ENCODE results near the gene KSR1.
"Not testable (repeated sequence)": the region's sequence is repeated elsewhere in the genome, so short reads cannot be mapped to it uniquely, and the experiment has no call there.

The KSR1 gene

DNA sequence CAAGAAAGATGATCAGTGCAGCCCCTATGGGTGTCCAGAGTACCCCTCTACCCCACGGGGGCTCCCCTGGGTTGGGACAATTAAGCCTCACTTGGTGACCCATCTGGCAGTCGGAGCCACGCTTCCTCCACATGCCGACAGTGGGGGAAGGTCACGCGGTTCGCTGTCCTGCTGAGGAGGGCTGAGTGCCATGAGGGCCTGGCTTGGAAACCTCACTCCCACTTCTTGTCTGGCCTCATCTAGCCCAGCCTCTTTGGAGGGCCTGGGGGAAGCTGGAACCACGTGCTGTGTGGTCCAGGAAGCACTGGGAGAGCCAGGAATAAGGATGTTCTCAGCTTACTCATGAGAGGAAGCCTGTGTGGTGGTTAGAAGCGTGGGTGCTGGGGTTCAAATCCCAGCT is 176.5 kb downstream of the KSR1 start:
- DNase-seq, ATAC-seq, H3K27me3 Mint-ChIP-seq, H3K4me3 Mint-ChIP-seq, H3K9me3 Mint-ChIP-seq: not testable (repeated sequence)
- H3K4me1 Mint-ChIP-seq = peaks cover 58% of the 10 kb centered on the region
- peak overlapping the region in 1 of 2 donors; percentile 63 for H3K27ac Mint-ChIP-seq

DNA sequence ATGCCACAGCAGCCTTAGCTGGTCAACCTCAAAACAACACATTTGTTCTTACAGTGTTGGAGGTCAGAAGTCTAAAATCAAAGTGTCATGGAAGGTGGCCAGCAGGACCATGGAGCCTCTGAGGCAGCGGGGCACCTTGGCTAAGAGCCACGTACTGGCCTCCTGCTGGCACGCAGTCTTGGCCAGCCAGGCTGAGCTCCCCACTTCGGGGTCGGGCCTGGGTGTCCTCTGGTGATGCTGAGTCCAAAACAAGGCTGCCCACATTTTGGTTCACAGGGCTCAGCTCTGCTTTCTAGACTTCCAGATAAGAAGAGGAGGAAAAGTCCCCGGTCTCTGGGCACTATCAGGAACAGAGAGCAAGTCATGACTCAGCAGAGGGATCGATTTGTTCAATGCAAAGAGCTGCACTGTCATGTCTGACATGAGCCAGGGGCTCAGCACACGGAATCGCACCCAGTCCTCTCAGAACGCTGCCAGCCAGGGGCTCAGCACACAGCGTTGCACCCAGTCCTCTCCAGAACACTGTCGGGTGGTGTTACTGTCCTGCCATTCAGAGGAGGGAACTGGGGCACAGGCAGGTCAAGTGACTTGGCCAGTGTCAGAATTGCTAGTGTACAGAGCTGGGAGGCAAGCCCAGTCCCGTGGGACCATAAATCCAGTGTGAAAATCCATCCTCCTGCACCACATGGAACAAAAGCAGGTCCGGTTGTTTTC is 177.2 kb downstream of the KSR1 start:
- ATAC-seq = no peak
- Mint-ChIP-seq H3K27ac (peak overlapping the region in 1 of 2 donors; percentile 63), H3K4me3 (no peak overlapping the region), H3K9me3 (no peaks in the 10 kb centered on the region), H3K4me1 (peaks cover 52% of the 10 kb centered on the region), H3K27me3 (no peaks in the 10 kb centered on the region)
- no peak for DNase-seq

DNA sequence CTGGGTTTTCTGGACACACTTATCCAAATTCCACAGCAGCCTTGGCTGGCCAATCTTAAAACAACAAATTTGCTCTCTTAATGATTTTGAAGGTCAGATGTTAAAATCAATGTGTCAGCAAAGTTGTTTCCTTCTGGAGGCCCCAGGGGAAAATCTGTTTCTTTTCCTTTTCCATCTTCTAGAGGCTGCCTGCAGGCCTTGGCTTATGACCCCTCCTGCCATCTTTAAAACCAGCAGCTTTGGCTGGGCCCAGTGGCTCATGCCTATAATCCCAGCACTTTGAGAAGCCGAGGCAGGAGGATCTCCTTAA is 177.7 kb downstream of the KSR1 start:
- H3K27ac Mint-ChIP-seq = no peak overlapping the region
- no peaks in the 10 kb centered on the region for H3K9me3 Mint-ChIP-seq
- peaks cover 49% of the 10 kb centered on the region for H3K4me1 Mint-ChIP-seq
- DNase-seq (no peak), ATAC-seq (no peak)
- no peak overlapping the region for H3K4me3 Mint-ChIP-seq
- no peaks in the 10 kb centered on the region for H3K27me3 Mint-ChIP-seq

DNA sequence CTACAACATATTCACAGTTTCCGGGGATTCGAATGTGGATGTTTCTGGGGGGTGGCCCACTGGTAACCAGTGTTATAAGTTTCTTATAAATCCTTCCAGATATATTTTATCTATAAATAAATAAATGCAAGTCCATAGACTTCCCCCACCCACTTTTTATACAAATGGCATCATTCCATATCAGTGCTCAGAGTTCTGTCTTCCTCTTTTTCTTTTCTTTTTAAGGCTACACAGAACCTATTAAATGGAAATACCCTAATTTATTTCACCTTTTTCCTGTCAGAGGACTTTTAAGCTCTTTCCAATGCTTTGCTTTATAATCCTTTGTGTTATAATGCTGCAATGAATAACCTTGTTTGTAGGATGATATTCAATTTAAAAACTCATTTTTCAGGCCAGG is 178.5 kb downstream of the KSR1 start:
- no peak for DNase-seq
- Mint-ChIP-seq H3K27ac (peak overlapping the region in 1 of 2 donors; percentile 47), H3K4me1 (peaks cover 44% of the 10 kb centered on the region), H3K4me3 (no peak overlapping the region), H3K27me3 (no peaks in the 10 kb centered on the region), H3K9me3 (no peaks in the 10 kb centered on the region)
- no peak for ATAC-seq

DNA sequence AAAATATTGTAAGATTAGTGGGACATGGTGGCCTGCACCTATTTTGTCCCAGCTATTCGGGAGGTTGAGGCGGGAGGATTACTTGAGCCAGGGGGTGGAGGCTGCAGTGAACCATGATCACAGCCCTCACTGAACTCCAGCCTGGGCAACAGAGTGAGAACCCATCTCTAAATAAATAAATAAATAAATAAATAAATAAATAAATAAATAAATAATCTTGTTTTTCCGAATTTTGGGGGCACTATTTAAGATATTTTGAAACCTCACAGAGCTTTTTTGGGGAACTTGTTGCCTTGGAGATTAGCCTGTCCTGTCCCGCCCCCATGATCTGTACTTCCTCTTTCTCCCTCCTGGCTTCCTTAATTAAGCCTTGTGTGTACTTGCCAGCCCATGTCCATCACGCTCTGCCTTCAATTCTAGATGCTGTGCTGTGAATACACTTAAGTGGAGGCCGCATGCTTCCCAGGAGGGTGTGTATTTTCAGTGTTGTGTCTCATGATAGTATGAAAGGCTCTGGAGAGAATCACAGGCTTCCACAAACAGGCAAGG is 179.1 kb downstream of the KSR1 start:
- H3K4me3 Mint-ChIP-seq = no peak overlapping the region

DNA sequence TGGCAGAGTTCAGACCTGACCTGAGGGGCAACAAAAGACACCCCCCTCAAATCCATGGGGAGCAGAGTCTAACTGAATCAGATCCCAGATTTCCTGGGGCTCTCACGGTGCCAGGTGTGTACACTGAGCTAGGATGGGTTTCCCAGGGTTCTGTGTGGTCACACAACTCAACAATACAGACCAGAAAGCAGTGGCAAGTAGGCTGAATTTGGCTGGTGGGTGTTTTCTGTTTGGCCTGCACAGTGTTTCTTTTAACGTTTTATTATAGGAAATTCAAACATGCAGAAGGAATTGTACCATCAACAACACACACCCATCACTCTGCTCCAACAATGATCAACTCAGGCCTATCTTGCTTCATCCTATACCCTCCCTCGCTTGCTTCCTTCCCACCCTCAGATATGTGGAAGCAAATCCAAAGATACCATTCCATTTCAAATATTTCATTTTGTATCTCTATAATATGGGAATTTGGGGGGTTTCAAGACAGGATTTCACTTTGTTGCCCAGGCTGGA is 179.8 kb downstream of the KSR1 start:
- not testable (repeated sequence) for H3K4me3 Mint-ChIP-seq, ATAC-seq, H3K9me3 Mint-ChIP-seq, DNase-seq, H3K27me3 Mint-ChIP-seq, H3K27ac Mint-ChIP-seq
- peaks cover 31% of the 10 kb centered on the region for H3K4me1 Mint-ChIP-seq

More for the DNA sequence above, 179.1 kb downstream of the KSR1 start:
- H3K27me3 Mint-ChIP-seq = no peaks in the 10 kb centered on the region
- H3K9me3 Mint-ChIP-seq = no peaks in the 10 kb centered on the region
- H3K4me1 Mint-ChIP-seq = peaks cover 38% of the 10 kb centered on the region
- DNase-seq (no peak), ATAC-seq (no peak)
- peak overlapping the region in 1 of 2 donors; percentile 9 for H3K27ac Mint-ChIP-seq

DNA sequence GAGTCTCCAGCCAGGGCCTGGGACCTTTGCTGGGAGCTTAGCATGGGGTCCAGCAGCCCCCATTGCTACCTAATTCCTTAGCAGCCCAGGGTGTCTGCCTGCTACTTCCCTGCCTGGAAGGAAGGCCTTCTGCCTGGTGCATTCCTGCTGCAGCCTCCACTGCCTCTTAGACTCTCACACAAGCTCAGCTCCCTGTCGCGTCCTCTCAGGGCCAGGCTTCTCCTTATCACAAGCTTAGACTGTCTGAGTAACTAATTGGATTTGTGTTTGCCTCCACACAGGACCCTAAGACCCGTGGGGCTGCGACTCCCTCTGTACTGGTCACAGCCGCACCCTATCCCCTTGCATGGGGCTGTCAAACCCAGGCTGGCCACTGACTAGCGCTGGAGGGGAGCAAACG is 181.6 kb downstream of the KSR1 start:
- not testable (repeated sequence) for H3K4me3 Mint-ChIP-seq, H3K27me3 Mint-ChIP-seq, H3K9me3 Mint-ChIP-seq, DNase-seq, H3K27ac Mint-ChIP-seq, ATAC-seq
- peaks cover 18% of the 10 kb centered on the region for H3K4me1 Mint-ChIP-seq

DNA sequence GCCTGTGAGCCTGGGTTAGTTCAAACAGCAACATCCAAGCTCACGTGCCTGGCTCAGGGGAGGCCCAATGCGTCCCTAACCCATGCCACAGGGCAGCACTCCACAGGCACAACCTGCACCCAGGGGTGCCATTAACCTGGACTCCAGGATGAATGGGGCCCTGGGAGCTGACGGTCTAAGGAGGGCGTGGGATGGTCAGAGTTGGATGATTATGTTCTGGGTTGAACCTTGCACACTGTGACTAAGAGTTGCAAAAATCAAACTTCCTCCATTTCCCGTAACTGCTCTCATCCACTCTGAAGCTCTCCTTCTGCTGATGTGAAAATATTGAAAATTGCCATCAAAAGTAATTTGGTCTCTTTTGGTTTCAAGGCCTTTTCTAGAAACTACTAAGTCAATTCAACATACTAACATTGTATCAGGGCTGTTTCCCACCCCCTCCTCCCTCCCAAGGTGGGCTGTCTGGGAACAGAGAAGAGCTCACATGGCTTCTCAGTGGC is 182.2 kb downstream of the KSR1 start:
- not testable (repeated sequence) for H3K4me3 Mint-ChIP-seq, H3K9me3 Mint-ChIP-seq, H3K27ac Mint-ChIP-seq, ATAC-seq, H3K27me3 Mint-ChIP-seq, DNase-seq
- peaks cover 18% of the 10 kb centered on the region for H3K4me1 Mint-ChIP-seq

DNA sequence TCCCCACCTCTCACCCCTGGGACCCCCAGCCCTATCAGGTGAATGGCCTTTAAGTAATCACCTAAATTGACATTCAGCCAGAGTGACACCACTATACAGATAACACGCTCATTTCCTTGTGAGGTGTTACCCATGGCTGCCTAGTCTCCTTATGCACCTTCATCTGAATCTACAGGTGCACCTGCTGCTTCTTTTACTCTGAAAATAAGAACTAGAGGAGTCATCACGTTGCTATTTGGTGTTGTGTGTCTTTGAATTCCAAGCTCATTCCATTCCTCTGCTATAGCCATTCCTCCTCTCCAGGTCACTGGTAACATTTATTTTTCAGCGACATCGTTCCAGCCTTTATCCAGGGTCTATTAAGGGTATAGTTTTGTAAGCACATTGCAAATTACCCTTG is 184.5 kb downstream of the KSR1 start:
- DNase-seq = no peak
- Mint-ChIP-seq H3K4me3 (no peak overlapping the region), H3K9me3 (no peaks in the 10 kb centered on the region), H3K4me1 (peaks cover under 1% of the 10 kb centered on the region), H3K27ac (no peak overlapping the region), H3K27me3 (no peaks in the 10 kb centered on the region)
- ATAC-seq = no peak

DNA sequence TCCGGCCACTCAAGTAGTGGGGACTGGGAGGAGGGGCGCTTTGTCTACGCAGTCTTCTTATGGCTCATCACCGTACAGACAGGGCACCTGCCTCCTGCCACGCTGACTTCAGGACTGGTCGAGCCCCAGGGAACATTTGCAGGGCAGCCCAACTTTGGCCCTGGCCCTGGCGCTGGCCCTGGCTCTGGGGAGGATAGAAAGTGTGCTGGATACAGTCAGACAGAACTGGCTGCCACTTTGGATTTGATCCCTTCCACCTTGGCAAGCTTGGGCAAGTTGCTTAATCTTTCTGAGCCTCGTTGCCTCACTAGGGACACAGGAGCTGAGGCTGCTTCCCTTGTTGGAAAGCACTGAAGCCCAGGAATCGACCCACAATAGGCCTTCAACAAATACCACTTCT is 188.3 kb downstream of the KSR1 start:
- Mint-ChIP-seq H3K4me3 (no peak overlapping the region), H3K27ac (no peak overlapping the region), H3K4me1 (no peaks in the 10 kb centered on the region), H3K9me3 (no peaks in the 10 kb centered on the region), H3K27me3 (no peaks in the 10 kb centered on the region)
- no peak for ATAC-seq
- DNase-seq = no peak

DNA sequence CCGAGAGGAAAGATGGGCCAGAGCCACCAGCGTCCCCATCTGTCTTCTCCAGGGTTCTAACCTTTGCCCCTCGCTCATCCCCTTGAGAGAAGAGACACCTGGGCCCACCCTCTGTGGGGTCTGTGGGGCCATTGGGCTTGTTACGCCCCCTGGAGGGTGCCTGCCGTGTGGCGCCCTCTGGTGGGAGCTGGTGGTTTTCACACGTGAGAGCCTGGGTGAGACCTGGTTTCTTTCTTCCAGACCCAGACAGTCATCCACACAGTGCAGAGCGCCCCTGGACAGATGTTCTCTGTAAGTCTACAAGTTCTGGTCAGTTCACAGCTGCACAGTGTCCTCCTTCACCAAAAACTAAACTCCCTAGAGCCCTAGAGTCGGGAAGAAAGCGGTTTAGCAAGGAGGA is 189.4 kb downstream of the KSR1 start:
- H3K27me3 Mint-ChIP-seq, H3K9me3 Mint-ChIP-seq, H3K4me1 Mint-ChIP-seq, H3K4me3 Mint-ChIP-seq, DNase-seq: not testable (repeated sequence)
- peak overlapping the region; percentile 40 to 52 for H3K27ac Mint-ChIP-seq
- peak; percentile 62 for ATAC-seq

DNA sequence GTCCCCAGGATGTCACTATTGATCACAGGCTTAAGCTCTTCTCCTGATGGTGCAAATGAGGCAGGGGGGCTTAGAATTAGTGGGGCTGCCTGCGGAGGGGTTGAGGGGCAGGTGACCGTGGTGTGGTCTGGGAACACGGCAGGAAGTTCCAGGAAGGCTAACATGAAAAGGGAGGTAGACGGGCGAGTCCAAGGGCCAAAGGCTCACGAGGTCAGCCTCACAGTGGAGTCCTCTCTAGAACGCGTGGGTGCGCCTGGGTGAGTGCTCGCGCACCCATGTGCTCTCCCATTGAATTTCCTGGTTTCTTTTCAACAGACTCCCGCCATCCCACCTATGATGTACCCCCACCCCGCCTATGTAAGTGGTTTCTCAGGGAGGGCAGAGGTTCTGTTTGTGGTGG is 190.0 kb downstream of the KSR1 start:
- ATAC-seq = no peak
- DNase-seq = no peak
- Mint-ChIP-seq H3K4me3 (no peak overlapping the region), H3K4me1 (no peaks in the 10 kb centered on the region), H3K27ac (no peak overlapping the region), H3K9me3 (no peaks in the 10 kb centered on the region), H3K27me3 (no peaks in the 10 kb centered on the region)

DNA sequence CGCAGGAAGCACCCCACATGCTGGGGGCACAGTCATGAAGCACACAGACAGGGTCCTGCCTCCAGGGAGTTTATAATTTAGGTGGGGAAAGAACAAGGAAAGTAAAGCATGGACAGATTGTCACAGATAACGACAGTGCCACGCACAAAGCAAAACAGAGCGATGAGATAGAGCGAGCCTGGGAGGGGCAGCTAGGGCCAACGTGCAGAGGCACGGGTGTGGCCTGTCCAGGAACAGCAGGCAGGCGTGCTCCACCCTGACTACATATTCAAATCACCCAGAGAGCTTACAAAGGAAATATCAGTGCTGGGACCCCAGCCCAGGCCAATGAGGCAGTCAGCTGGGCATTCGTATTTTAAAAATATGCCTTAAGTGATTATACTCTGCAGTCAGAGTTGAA is 191.5 kb downstream of the KSR1 start:
- Mint-ChIP-seq H3K9me3 (no peaks in the 10 kb centered on the region), H3K27ac (no peak overlapping the region), H3K4me1 (peaks cover 5% of the 10 kb centered on the region), H3K27me3 (peaks cover 6% of the 10 kb centered on the region), H3K4me3 (no peak overlapping the region)
- ATAC-seq (no peak), DNase-seq (no peak)

DNA sequence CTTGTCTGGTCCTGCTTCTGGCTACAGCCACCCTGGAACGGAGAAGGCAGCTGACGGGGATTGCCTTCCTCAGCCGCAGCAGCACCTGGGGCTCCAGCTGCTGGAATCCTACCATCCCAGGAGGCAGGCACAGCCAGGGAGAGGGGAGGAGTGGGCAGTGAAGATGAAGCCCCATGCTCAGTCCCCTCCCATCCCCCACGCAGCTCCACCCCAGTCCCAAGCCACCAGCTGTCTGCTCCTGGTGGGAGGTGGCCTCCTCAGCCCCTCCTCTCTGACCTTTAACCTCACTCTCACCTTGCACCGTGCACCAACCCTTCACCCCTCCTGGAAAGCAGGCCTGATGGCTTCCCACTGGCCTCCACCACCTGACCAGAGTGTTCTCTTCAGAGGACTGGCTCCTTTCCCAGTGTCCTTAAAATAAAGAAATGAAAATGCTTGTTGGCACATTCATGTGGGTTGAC is 192.9 kb downstream of the KSR1 start:
- not testable (repeated sequence) for H3K27me3 Mint-ChIP-seq, H3K4me1 Mint-ChIP-seq, H3K9me3 Mint-ChIP-seq, H3K4me3 Mint-ChIP-seq, ATAC-seq, H3K27ac Mint-ChIP-seq, DNase-seq

DNA sequence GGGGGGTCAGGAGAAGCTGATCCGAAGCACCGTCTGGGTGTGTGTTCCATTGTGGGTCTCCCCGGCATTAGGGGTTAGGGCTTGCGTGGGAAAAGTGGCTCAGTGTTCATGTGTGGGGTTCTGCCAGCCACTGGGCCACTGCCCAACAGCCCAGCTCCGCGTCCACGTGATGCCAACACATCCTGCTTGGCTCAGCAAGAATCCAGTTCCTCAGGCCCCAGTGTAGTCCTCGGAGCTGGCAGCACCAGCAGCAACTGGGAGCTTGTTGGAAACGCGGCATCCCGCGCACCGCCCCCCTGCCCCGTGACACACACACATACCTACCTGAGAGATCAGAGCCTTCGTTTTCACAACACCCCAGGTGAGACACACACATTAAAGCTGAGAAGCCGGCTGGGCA is 193.7 kb downstream of the KSR1 start:
- ATAC-seq (no peak), DNase-seq (no peak)
- peaks cover 13% of the 10 kb centered on the region for H3K4me1 Mint-ChIP-seq
- H3K4me3 Mint-ChIP-seq = no peak overlapping the region
- H3K9me3 Mint-ChIP-seq = no peaks in the 10 kb centered on the region
- no peak overlapping the region for H3K27ac Mint-ChIP-seq
- H3K27me3 Mint-ChIP-seq = peaks cover 15% of the 10 kb centered on the region

DNA sequence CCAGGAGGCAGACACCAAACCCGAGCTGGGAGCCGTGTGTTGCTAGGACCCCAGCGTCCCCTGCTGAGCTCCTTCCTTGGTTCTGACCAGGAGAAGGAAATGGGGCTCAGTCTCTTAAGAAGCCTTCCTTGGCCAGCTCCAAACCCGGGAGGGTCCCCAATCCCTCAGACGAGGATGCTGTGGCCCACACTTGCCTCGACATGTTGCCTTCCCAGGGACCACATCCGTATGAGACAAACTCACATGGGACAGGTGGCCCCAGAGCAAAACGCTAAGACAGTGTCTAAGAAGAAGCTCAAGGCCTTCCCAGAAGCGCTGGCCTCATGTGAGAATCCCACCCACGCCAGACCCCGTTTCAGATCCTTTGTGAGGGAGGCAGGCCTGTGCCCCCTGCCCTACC is 194.6 kb downstream of the KSR1 start:
- Mint-ChIP-seq H3K27me3 (peaks cover 15% of the 10 kb centered on the region), H3K4me3 (no peak overlapping the region), H3K4me1 (peaks cover 14% of the 10 kb centered on the region), H3K27ac (peak overlapping the region in 1 of 2 donors; percentile 59), H3K9me3 (no peaks in the 10 kb centered on the region)
- ATAC-seq = no peak
- DNase-seq = no peak
